H9 (cell line): ENCODE data around the gene TRIP11. TPM values are rescaled to one million over a fixed set of nuclear protein-coding genes. Genes with fewer than 3 reads are reported as not detected.
A peak's percentile ranks its signal among the peaks of the same experiment; 100 is the strongest.

ENCODE experiments used
- DNase-seq: peaks from one replicate; pipeline ENCODE4 v3.0.0-alpha.2; 2017
- H2AFZ ChIP-seq: one replicate; pipeline ENCODE4 v1.6.1; 2013; ENCODE audit warnings: mild to moderate bottlenecking, low read length, control low read depth, moderate library complexity
- H2AK5ac ChIP-seq: 2 replicates; pipeline ENCODE4 v1.6.1; 2013; ENCODE audit warnings: low read length, control low read depth, mixed read lengths; ENCODE audit not compliant: insufficient read length
- H2BK120ac ChIP-seq: one replicate; pipeline ENCODE4 v1.6.1; 2013; ENCODE audit warnings: low read depth, mild to moderate bottlenecking, low read length, control low read depth, inconsistent platforms; ENCODE audit not compliant: poor library complexity, severe bottlenecking
- H2BK12ac ChIP-seq: 2 replicates; pipeline ENCODE4 v1.6.1; 2013; ENCODE audit warnings: low read length, control low read depth, mixed read lengths, low read depth; ENCODE audit not compliant: insufficient read length
- H2BK15ac ChIP-seq: 2 replicates; pipeline ENCODE4 v1.6.1; 2013; ENCODE audit warnings: low read depth, low read length, control low read depth
- H2BK20ac ChIP-seq: one replicate; pipeline ENCODE4 v1.6.1; 2013; ENCODE audit warnings: low read depth, mild to moderate bottlenecking, low read length, control low read depth, inconsistent platforms; ENCODE audit not compliant: poor library complexity, severe bottlenecking
- H2BK5ac ChIP-seq: 2 replicates; pipeline ENCODE4 v1.6.1; 2013; ENCODE audit warnings: low read length, control low read depth, mixed read lengths; ENCODE audit not compliant: insufficient read length
- H3K14ac ChIP-seq: 2 replicates; pipeline ENCODE4 v1.6.1; 2013; ENCODE audit warnings: low read length, control low read depth; ENCODE audit not compliant: insufficient read depth
- H3K18ac ChIP-seq: 2 replicates; pipeline ENCODE4 v1.6.1; 2013; ENCODE audit warnings: low read depth, mild to moderate bottlenecking, mixed read lengths, low read length, control low read depth; ENCODE audit not compliant: insufficient read length
- H3K23ac ChIP-seq: 2 replicates; pipeline ENCODE4 v1.6.1; 2013; ENCODE audit warnings: low read length, control low read depth, mixed read lengths, low read depth; ENCODE audit not compliant: insufficient read length
- H3K23me2 ChIP-seq: 2 replicates; pipeline ENCODE4 v1.6.1; 2013; ENCODE audit warnings: low read depth, mild to moderate bottlenecking, mixed read lengths, low read length, control low read depth; ENCODE audit not compliant: insufficient read length, poor library complexity, severe bottlenecking
- H3K27ac ChIP-seq: 2 replicates; pipeline ENCODE4 v1.5.1; 2013; ENCODE audit warnings: low read length, control low read depth, mixed read lengths, low read depth; ENCODE audit not compliant: insufficient read length
- H3K27me3 ChIP-seq: 2 replicates; pipeline ENCODE4 v1.6.1; 2013; ENCODE audit warnings: low read length, control low read depth, inconsistent platforms; ENCODE audit not compliant: insufficient read depth
- H3K4ac ChIP-seq: 2 replicates; pipeline ENCODE4 v1.6.1; 2013; ENCODE audit warnings: low read depth, mild to moderate bottlenecking, control low read depth, inconsistent platforms, low read length, moderate library complexity
- H3K4me1 ChIP-seq: 2 replicates; pipeline ENCODE4 v1.6.1; 2013; ENCODE audit warnings: low read length, control low read depth, inconsistent platforms; ENCODE audit not compliant: insufficient read depth
- H3K4me2 ChIP-seq: 2 replicates; pipeline ENCODE4 v1.6.1; 2013; ENCODE audit warnings: low read length, control low read depth, mixed read lengths; ENCODE audit not compliant: insufficient read length, insufficient read depth
- H3K56ac ChIP-seq: 2 replicates; pipeline ENCODE4 v1.6.1; 2013; ENCODE audit warnings: low read depth, mild to moderate bottlenecking, mixed read lengths, low read length, control low read depth; ENCODE audit not compliant: insufficient read length
- H3K79me1 ChIP-seq: 2 replicates; pipeline ENCODE4 v1.6.1; 2013; ENCODE audit warnings: low read depth, mild to moderate bottlenecking, moderate library complexity, low read length, control low read depth, inconsistent platforms; ENCODE audit not compliant: insufficient read depth, poor library complexity, severe bottlenecking
- H3K79me2 ChIP-seq: 2 replicates; pipeline ENCODE4 v1.6.1; 2013; ENCODE audit warnings: low read length, control low read depth, inconsistent platforms; ENCODE audit not compliant: insufficient read depth
- H3K9ac ChIP-seq: 2 replicates; pipeline ENCODE4 v1.6.1; 2013; ENCODE audit warnings: low read length, control low read depth, mixed read lengths; ENCODE audit not compliant: insufficient read length; ENCODE audit errors: extremely low read depth
- H3K9me3 ChIP-seq: one replicate; pipeline ENCODE4 v1.6.1; 2013; ENCODE audit warnings: low read depth, low read length, inconsistent platforms; ENCODE audit not compliant: control insufficient read depth
- H3T11ph ChIP-seq: one replicate; pipeline ENCODE4 v1.6.1; 2013; ENCODE audit warnings: mild to moderate bottlenecking, low read length, control low read depth, inconsistent platforms
- H4K20me1 ChIP-seq: one replicate; pipeline ENCODE4 v1.6.1; 2013; ENCODE audit not compliant: control insufficient read depth, insufficient read length, insufficient read depth
- H4K5ac ChIP-seq: 2 replicates; pipeline ENCODE4 v1.6.1; 2013; ENCODE audit warnings: low read depth, mild to moderate bottlenecking, mixed read lengths, low read length, control low read depth; ENCODE audit not compliant: insufficient read length
- H4K8ac ChIP-seq: replicated peaks from 2 replicates; pipeline ENCODE4 v1.6.1; 2013; ENCODE audit warnings: low read length, control low read depth, mixed read lengths, low read depth; ENCODE audit not compliant: insufficient read length
- H4K91ac ChIP-seq: 2 replicates; pipeline ENCODE4 v1.6.1; 2013; ENCODE audit warnings: low read depth, mild to moderate bottlenecking, moderate library complexity, mixed read lengths, low read length, control low read depth; ENCODE audit not compliant: insufficient read length
- H3K27ac Mint-ChIP-seq, 3 experiments: 2 replicates in 2 of 3; 3 replicates in 1 of 3; pipeline ENCODE4 v1.8.0; 2020 to 2021; ENCODE audit warnings: mixed read lengths in 3 of 3, mild to moderate bottlenecking in 1 of 3, moderate library complexity in 1 of 3
- H3K27me3 Mint-ChIP-seq: 2 replicates; pipeline ENCODE4 v1.8.0; 2021; ENCODE audit warnings: low read depth, mild to moderate bottlenecking, moderate library complexity, mixed read lengths
- H3K36me3 Mint-ChIP-seq, 3 experiments: 2 replicates in 2 of 3; 3 replicates in 1 of 3; pipeline ENCODE4 v1.8.0; 2020 to 2021; ENCODE audit warnings: low read depth in 3 of 3, mixed read lengths in 3 of 3; ENCODE audit not compliant: insufficient read depth in 1 of 3
- H3K4me1 Mint-ChIP-seq, 2 experiments: 2 replicates each; pipeline ENCODE4 v1.8.0; 2020; ENCODE audit warnings: mixed read lengths in 2 of 2
- H3K4me3 Mint-ChIP-seq, 2 experiments: 2 replicates in 1 of 2; 3 replicates in 1 of 2; pipeline ENCODE4 v1.8.0; 2020 to 2021; ENCODE audit warnings: mild to moderate bottlenecking in 2 of 2, mixed read lengths in 2 of 2, moderate library complexity in 1 of 2
- H3K9me3 Mint-ChIP-seq, 2 experiments: 2 replicates in 1 of 2; 3 replicates in 1 of 2; pipeline ENCODE4 v1.8.0; 2020; ENCODE audit warnings: mild to moderate bottlenecking in 2 of 2, mixed read lengths in 2 of 2, moderate library complexity in 1 of 2
- CTCF ChIP-seq: fragments of 200-600 bp; sonication (generic); conservative IDR thresholded peaks from 3 replicates; pipeline ENCODE4 v1.8.0; 2021; ENCODE audit warnings: antibody characterized with exemption, mild to moderate bottlenecking
- WGBS: extraction: QIAGEN DNeasy Blood & Tissue Kit; methylation state at CpG from one replicate; pipeline ENCODE4 v1.1.7; 2013; ENCODE audit warnings: missing lambda C conversion rate, low lambda C conversion rate, mixed read lengths; ENCODE audit not compliant: insufficient read length; ENCODE audit errors: extremely low coverage; 5-methylcytosine and 5-hydroxymethylcytosine counted together
- total RNA-seq: library from RNA; stranded (reverse); gene quantifications from 2 replicates; pipeline ENCODE4 v1.2.1, GENCODE V29; 2021

TRIP11 gene
- total RNA-seq, 1 experiment from 2014 or later, result 33.5 TPM

GRCh38 chr14:92040431-92041051, 682 bp upstream of the TRIP11 start:
- H3K4me1 ChIP-seq, result no peaks in the 10 kb centered on the region
- H2AK5ac ChIP-seq, result no peak overlapping the region
- H2BK5ac ChIP-seq, result no peak overlapping the region
- peak overlapping the region; percentile 80 for H3K9ac ChIP-seq
- H4K8ac ChIP-seq, result no peak overlapping the region
- Mint-ChIP-seq H3K4me3 (peak overlapping the region; percentile 92 to 96), H3K36me3 (peaks cover 0 to 7% (median 0%) of the 10 kb centered on the region in 3 experiments; a peak in 2 of 7 replicates), H3K4me1 (peaks cover 16 to 18% of the 10 kb centered on the region in 2 experiments), H3K27me3 (no peaks in the 10 kb centered on the region), H3K9me3 (no peaks in the 10 kb centered on the region; a peak in 1 of 5 replicates), H3K27ac (peak overlapping the region; percentile 95 to 100 (median 100))
- TF ChIP-seq CTCF, result no peak
- H3K14ac ChIP-seq, result 0 out of 2 replicates have a peak overlapping the region, but pooled peaks have one; percentile 80
- H3K27me3 ChIP-seq, result no peaks in the 10 kb centered on the region
- no peak overlapping the region for H2BK20ac ChIP-seq
- H3K27ac ChIP-seq, result no peak overlapping the region
- no peak overlapping the region for H3K23ac ChIP-seq
- H3K18ac ChIP-seq, result no peak overlapping the region
- H2AFZ ChIP-seq, result no peak overlapping the region
- H4K5ac ChIP-seq, result no peak overlapping the region
- no peak overlapping the region for H4K91ac ChIP-seq
- H3K4ac ChIP-seq, result no peak overlapping the region
- no peak overlapping the region for H3T11ph ChIP-seq
- peaks cover 16% of the 10 kb centered on the region; the same call in 1 of the 2 replicates for H3K79me2 ChIP-seq
- H4K20me1 ChIP-seq, result no peaks in the 10 kb centered on the region
- no peaks in the 10 kb centered on the region for H3K9me3 ChIP-seq
- H2BK15ac ChIP-seq, result no peak overlapping the region
- no peak overlapping the region for H2BK12ac ChIP-seq
- no peaks in the 10 kb centered on the region for H3K79me1 ChIP-seq
- no peak overlapping the region for H3K56ac ChIP-seq
- no peak overlapping the region for H2BK120ac ChIP-seq
- WGBS, result no CpG with 5 or more reads among the region's 13 CpGs
- H3K4me2 ChIP-seq, result peak overlapping the region; percentile 92
- no peak for DNase-seq
- H3K23me2 ChIP-seq, result no peaks in the 10 kb centered on the region
